Fibroblast of the conjunctiva (primary cell): Measurements from ENCODE around the gene SCARF2.
"Not testable (repeated sequence)": the region's sequence is repeated elsewhere in the genome, so short reads cannot be mapped to it uniquely, and the experiment has no call there.

Source experiments
- DNase-seq: peaks from one replicate; pipeline ENCODE4 v3.0.0-alpha.2; 2010; ENCODE audit warnings: low read depth

The SCARF2 gene

GRCh38 chr22:20459152-20459542, 21.5 kb upstream of the SCARF2 start:
- DNase-seq: no peak

DNA sequence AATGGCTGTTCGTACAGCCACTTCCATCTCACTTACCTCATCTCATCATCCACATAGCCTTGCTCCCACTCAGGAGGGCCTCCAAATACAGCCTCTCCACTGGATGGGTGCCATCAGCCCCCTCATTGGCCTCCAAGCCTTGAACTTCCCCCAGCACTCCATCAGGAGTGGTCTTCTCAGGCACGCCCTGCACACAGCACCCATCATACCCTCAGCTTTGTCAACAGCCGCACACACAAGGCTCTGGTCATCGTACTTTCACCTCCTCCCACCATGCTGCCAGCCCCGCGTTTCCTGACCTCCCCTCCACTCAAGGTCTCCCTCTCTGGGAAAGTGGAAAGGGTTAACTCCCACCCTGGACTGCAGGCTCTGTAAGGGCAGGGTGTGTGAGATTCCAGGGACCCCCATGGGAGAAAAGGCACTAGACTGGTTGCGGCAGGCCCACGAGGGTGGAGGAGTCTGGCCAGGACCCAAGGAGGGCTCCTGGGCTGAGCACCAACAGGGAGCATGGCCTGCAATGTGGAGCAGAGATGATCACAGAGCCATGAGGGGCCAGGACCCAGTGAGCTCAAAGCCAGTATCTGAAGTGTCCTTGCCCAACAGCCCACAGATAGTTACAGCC, 21.0 kb upstream of the SCARF2 start:
- DNase-seq: no peak

DNA sequence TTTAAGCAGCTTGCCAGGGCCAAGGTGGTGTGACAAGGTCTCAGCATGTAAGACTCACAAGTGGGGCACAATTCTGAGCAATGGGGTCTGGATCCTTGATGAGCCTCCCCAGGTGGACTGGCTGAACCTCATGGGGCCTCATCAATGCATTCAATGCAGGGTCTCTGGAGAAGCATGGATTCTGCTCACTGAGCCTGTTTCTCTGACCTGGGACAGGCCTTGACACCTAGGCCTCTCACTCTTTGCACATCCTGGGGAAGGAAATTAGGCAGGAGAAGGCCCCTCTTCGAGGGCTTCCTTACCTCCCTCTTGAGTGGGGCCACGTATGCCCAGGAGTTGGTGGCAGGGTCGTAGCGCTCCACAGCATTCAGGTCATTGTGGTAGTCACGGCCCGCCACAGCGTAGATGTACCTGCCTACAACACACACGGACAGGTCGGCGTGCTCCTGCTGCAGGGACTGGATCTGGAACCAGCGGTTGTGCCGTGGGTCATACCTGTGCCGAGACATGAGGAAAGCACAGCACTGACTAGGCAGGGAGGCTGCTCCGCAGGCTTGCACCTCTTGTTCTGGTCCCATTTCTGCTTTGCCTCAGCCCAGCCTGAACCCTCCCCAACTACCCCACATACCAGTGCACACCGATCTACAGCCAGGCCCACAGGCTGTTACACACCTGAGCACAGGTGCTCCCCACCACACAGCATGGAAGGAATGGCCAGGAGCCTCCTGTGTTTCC, 20.0 kb upstream of the SCARF2 start:
- no peak for DNase-seq

DNA sequence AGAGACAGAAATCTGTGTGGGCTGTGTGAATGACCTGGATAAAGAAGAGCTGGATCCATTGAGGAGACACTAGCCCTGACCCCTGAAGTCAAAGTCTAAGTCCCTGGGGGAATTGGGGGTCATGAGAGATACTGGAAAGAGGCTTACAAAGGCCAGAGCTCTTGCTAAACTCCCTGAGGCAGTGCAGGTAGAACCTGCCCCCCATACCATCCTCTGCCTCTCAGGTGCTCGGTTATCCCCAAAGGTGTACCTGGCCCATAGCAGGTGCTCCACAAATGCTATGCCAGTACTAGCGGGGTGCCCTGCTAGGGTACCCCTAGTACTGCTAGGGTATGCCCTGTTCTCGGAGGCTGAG, 19.1 kb upstream of the SCARF2 start:
- no peak for DNase-seq

GRCh38 chr22:20456064-20456721, 18.6 kb upstream of the SCARF2 start:
- peak; percentile 82 for DNase-seq

- DNase-seq: no peak
Measured at GRCh38 chr22:20455709-20456063, 18.1 kb upstream of the SCARF2 start.

DNA sequence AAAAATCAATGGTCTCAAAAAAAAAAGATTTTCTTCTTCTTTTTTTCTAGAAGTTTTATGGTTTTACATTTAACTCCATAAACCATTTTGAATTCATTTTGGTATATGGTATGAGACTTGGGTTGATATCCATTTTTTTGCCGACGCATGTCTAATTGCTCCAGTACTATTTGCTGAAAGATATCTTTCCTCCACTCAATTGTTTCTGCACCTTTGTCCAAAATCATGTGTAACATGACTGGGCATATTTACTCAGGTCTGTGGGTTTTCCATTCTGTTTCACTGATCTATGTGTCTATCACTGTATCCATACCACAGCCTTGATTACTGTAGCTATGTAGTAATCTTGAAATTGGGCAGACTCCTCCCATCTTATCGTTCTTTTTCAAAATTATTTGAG, 15.6 kb upstream of the SCARF2 start:
- no peak for DNase-seq

GRCh38 chr22:20451920-20452319, 14.3 kb upstream of the SCARF2 start:
- DNase-seq: no peak

DNA sequence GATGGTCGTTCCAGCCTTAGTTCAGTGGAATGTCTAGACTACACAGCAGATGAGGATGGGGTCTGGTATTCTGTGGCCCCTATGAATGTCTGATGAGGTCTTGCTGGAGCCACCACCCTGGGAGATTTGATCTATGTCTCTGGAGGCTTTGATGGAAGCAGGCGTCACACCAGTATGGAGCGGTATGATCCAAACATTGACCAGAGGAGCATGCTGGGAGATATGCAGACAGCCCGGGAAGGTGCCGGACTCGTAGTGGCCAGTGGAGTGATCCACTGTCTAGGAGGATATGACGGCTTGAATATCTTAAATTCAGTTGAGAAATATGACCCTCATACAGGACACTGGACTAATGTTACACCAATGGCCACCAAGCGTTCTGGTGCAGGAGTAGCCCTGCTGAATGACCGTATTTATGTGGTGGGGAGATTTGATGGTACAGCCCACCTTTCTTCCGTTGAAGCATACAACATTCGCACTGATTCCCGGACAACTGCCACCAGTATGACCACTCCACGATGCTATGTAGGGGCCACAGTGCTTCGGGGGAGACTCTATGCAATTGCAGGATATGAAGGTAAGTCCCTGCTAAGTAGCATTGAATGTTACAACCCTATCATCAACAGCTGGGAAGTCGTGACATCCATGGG, 13.6 kb upstream of the SCARF2 start:
- not testable (repeated sequence) for DNase-seq

DNA sequence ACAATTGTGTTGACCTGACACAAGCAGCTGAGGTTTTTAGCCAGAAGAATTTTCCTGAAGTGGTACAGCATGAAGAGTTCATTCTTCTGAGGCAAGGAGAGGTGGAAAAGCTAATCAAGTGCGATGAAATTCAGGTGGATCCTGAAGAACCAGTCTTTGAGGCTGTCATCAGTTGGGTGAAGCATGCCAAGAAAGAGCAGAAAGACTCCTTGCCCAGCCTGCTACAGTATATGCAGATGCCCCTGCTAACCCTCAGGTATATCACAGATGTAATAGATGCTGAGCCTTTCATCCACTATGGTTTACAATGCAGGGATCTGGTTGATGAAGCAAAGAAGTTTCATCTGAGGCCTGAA, 12.9 kb upstream of the SCARF2 start:
- DNase-seq: no peak

DNA sequence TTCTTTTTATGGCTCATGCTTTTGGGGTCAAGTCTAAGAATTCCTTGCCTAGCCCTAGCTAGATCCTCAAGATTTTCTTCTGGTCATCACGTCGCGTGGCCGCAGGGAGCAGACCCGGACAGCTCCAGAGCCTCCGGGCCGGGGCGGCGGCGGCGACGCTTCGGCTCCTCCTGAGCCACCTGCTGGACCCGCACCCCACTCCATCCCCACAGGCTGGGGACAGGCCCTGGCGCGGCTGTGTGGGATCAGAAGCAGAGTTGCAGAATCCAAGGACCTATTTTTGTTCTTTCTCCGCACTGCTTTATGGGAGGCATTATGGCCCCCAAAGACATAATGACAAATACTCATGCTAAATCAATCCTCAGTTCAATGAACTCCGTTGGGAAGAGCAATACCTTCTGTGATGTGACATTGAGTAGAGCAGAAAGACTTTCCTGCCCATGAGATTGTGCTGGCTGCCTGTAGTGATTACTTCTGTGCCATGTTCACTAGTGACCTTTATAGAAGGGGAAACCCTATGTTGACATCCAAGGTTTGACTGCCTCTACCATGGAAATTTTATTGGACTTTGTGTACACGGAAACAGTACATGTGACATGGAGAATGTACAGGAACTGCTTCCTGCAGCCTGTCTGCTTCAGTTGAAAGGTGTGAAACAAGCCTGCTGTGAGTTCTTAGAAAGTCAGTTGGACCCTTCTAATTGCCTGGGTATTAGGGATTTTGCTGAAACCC, 12.4 kb upstream of the SCARF2 start:
- no peak for DNase-seq

DNA sequence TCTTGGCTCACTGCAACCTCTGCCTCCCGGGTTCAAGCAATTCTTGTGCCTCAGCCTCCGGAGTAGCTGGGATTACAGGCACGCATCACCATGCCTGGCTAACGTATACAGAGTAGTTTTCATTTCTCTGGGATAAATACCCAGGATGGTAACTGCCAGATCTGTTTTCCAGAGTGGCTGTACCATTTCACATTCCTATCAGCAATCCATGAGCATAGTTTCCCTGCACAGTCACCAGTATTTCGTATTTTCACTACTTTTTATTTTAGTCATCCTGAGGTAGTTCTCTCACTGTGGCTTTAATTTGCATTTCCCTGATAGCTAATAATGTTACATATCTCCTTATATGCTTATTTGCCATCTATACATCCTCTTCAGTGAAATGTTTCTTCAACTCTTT, 11.0 kb upstream of the SCARF2 start:
- DNase-seq: no peak

DNA sequence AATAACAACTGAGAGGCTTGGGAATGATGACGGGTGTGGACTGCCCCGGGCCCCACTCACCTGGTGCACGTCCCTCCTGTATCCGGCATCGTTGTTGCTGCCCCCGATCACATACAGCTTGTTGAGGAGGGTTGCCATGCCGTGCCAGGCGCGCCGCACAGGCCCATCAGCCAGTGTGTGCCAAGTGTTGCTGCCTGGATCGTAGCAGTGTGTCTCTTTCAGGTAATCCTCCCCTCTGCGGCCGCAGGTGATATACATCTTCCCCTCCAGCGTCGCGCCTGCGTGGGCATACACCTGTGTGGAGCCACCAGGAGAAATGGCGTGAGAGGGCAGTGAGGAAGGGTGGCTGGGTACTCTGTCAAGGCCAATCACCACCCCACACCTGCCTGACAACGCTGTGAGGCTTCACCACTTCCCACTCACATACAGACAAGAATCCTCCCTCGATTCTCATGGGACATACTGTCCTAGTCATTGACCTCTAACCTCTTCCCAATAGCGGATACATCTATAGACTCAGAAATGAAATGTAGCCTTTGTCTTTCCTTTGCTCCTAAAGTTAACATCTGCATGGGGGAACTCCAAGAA, 8.9 kb upstream of the SCARF2 start:
- DNase-seq: no peak

DNA sequence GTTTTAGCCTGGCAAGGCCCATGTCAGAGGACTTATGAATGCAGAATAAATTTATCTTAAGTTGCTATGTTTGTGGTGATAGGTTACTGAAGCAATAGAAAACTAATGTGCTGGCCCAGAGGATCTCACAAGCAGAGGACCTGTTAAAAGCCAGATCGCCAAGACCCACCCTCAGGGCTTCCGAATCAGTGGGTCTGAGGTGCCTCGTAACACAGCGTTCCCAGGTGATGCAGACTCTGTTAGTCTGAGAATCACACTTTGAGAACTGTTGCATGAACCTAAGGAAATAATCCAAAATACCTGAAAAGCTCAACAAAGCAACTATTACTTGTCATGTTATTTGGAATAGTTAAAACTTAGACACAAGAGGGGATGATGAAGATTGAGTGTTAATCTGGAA, 6.7 kb upstream of the SCARF2 start:
- DNase-seq: no peak

DNA sequence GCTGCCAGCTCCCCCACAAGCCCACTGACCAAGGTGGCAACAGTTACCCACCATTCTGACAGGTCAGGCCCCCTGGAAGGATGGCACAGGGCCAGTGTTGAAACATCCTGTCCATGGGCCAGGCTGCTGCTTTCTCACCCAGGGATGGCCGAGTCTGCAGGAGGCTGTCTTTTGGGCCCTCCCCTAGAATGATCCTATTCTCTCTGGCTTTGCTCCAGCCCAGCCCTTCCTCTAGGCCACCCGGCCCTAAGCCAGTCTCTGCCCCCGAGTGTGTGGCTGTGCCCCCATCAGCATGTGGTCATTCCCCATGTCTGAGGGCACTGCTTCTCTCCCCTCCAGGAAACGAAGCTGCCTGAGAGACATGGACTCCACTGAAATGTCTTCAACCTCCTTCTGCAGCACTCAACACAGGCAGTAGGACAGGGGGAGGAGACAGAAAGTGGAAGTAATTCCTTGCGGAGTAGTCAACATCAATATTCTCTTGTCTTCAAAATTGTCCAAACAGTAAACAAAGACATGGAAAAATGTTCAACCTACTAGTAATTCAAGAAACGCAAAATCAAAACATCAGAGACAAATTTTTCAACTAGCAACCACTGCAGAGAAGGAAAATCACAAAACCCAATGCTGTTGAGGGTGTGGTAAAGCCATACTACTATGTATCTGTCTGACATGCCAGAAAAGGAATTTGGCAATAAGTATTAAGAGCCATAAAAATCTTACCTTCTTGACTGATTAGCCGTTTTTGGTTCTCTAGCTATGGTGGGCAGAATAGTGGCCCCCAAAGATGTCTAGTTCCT, 5.1 kb upstream of the SCARF2 start:
- no peak for DNase-seq

- no peak for DNase-seq
Measured at GRCh38 chr22:20441631-20442484, 4.2 kb upstream of the SCARF2 start.

DNA sequence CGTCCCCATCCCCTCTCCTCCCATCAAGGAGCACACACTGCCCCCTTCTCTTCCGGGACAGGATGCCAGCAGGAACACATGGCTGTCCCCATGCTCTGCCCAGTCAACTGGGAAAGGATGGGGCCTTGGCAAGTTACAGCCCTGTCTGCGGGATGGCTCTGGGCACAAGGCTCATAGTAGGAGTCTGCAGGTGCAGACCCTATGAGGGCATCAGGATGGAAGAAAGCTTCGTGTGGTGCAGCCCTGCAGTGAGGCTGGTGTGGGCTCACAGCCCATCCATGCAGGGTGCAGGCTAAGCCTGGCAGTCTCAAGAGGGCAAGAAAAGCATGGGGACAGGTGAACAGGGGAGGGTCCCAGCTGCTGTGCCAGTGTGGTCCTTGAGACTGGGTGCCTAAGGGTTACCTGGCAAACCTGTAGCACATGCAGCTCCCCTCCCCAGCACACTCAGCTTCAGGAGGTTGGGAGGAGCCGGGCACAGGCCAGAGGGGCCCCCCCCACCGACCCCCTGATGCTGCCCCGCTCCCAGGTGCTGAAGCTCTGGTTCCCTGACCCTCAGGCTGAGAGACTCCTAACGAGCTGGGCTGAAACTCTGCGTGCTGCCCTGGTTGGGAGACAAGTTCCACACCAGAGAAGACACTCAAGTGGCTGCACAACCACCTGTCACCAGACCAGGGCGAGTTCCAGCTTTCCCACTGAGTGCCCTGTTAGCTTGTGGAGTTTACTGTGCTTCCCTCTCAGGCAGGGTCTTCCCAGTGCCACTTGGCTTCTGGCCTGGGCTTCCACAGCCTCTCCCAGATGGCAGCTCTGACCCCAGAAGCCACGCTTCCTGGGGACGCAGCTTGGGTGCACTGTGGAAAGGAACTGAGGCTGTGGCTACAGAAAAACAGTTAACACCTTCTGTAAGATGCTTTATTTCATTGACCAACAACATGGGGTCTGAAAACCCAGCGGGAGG, 3.3 kb upstream of the SCARF2 start:
- DNase-seq: no peak

DNA sequence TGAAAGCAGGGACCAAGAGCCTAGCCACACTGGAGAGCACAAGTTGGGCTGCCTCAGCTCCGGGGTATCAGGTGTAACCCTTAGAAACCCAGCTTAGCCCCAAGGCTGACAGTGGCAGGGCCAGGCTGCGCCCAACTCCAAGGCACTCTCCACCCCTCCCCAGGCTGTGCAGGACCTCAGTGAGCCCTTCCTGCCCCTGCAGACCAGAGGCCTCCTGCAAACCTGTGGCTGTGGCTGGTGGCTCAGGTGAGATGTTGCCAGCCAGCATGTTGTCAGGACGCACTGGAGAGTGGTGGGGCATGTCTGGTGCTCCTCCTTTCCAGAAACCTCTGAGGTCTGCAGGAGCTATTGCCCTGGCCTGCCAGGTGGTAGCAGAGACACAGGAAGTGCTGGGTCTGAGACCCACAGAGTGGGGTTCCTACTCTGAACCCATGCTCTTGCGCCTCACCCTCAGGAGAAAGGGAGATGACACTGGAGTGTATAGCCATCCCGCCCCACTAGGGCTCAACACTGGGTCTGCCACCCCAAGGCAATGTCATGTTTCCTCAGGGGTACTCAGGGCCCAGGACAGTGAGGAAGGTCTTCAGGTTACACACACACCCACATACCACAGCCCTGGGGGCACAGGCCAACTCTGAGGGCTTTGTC, 2.4 kb upstream of the SCARF2 start:
- no peak for DNase-seq

- no peak for DNase-seq
Measured at GRCh38 chr22:20439556-20439927, 1.9 kb upstream of the SCARF2 start.
